ENCODE data around the gene ARHGEF1. TPM values are rescaled to one million over a fixed set of nuclear protein-coding genes. Genes with fewer than 3 reads are reported as not detected.

ARHGEF1 gene
- total RNA-seq, 1 experiment from 2014 or later, result 50.8 TPM

DNA sequence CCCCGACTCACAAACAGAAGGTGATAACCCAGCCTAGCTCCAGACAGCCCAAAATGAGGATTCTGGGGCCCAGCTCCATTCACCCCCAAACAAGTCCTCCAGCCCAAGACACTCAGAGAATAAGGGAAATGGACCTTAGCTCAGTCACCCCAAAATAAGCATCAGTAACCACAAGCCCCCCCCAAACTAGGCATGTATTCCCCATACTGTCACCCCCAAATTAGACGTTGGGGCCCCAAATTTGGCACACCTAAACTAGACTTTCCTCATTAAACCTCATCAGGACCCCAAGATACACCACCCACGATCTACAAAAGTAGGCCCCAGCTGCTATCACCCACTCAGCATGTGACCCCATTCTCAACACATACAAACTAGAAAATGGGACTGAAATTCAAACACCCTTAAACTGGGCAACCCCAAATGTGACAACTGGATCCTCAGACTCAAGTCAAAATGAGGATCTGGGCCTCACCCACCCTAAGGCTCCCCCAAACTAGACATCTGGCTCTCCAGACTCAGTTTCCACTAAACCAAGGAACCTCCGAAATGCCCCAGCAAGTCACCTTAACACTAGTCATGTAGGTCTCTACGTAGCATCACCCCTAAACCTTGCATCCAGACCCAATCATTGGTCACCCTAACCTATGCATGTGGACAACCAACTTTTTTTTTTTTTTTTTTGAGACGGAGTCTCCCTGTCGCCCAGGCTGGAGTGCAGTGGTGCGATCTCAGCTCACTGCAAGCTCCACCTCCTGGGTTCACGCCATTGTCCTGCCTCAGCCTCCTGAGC, 58.6 kb downstream of the ARHGEF1 start:
- Histone ChIP-seq H3K4me2 (ENCODE audit: low read length) (no peak overlapping the region), H3K27me3 (ENCODE audit: low read length) (no peaks in the 10 kb centered on the region), H3F3A (ENCODE audit: low read length, unreplicated experiment) (no peaks in the 10 kb centered on the region), H4K20me1 (ENCODE audit: low read length) (no peaks in the 10 kb centered on the region), H3K79me2 (ENCODE audit: low read length) (no peaks in the 10 kb centered on the region), H3K36me3 (ENCODE audit: low read depth, low read length) (no peaks in the 10 kb centered on the region), H3K27ac (ENCODE audit: low read length) (no peak overlapping the region), H3K9me2 (replicated peaks; ENCODE audit: low read length) (no peaks in the 10 kb centered on the region), H3K4me3 (ENCODE audit: low read length) (no peak overlapping the region), H2AFZ (ENCODE audit: low read length) (no peak overlapping the region), H3K9ac (ENCODE audit: low read length) (no peak overlapping the region), H3K9me3 (ENCODE audit: low read length) (no peaks in the 10 kb centered on the region), H3K4me1 (ENCODE audit: insufficient read depth, low read length) (0 out of 2 replicates have a peak, but pooled peaks cover 2% of the 10 kb centered on the region)
- intact Hi-C loops (cut with micrococcal nuclease), result no loop called here
- ChIA-PET POLR2A (ENCODE audit: unreplicated experiment) (no interaction called here), CTCF (no interaction called here)
- no peak for DNase-seq
- no TSS peak for BruUV-seq (replicated peaks)
- TF ChIP-seq, protein P1, sequence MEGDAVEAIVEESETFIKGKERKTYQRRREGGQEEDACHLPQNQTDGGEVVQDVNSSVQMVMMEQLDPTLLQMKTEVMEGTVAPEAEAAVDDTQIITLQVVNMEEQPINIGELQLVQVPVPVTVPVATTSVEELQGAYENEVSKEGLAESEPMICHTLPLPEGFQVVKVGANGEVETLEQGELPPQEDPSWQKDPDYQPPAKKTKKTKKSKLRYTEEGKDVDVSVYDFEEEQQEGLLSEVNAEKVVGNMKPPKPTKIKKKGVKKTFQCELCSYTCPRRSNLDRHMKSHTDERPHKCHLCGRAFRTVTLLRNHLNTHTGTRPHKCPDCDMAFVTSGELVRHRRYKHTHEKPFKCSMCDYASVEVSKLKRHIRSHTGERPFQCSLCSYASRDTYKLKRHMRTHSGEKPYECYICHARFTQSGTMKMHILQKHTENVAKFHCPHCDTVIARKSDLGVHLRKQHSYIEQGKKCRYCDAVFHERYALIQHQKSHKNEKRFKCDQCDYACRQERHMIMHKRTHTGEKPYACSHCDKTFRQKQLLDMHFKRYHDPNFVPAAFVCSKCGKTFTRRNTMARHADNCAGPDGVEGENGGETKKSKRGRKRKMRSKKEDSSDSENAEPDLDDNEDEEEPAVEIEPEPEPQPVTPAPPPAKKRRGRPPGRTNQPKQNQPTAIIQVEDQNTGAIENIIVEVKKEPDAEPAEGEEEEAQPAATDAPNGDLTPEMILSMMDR (conservative IDR thresholded peaks at IDR 0.05; ENCODE audit: low read depth, low read length), result no peak
- no peak for TF ChIP-seq EZH2phosphoT487 (IDR thresholded peaks at IDR 0.05; ENCODE audit: borderline replicate concordance, low read length)
- TF ChIP-seq EZH2 (IDR thresholded peaks at IDR 0.05; ENCODE audit: low read length, unreplicated experiment), result no peak
- no peak for ATAC-seq

DNA sequence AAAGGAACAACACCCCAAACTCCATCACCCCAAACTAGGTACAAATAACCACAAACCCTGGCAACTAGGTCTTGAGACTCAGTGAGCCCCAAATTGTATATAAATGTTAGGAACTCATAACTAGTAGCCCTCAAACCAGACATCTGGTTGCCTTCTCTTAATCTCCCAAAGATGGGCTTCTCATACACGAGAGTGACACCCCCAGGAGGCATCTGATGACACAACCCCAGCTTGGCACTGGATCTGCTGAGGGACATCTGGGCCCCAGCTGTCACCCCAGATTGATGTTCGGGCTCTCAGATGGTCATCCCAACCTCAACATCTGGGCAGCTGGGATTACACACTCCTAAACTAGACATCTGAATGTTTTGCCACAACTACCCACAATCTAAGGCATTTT, 61.4 kb downstream of the ARHGEF1 start:
- ATAC-seq (no peak), DNase-seq (no peak)
- Histone ChIP-seq H3K4me3 (ENCODE audit: low read length) (no peak overlapping the region), H3K4me1 (ENCODE audit: insufficient read depth, low read length) (no peaks in the 10 kb centered on the region), H3K9me3 (ENCODE audit: low read length) (no peaks in the 10 kb centered on the region), H3K27ac (ENCODE audit: low read length) (no peak overlapping the region), H3F3A (ENCODE audit: low read length, unreplicated experiment) (no peaks in the 10 kb centered on the region), H2AFZ (ENCODE audit: low read length) (no peak overlapping the region), H3K9me2 (replicated peaks; ENCODE audit: low read length) (no peaks in the 10 kb centered on the region), H3K4me2 (ENCODE audit: low read length) (no peak overlapping the region), H4K20me1 (ENCODE audit: low read length) (no peaks in the 10 kb centered on the region), H3K9ac (ENCODE audit: low read length) (no peak overlapping the region), H3K36me3 (ENCODE audit: low read depth, low read length) (no peaks in the 10 kb centered on the region), H3K27me3 (ENCODE audit: low read length) (no peaks in the 10 kb centered on the region), H3K79me2 (ENCODE audit: low read length) (no peaks in the 10 kb centered on the region)
- POLR2A ChIA-PET (ENCODE audit: unreplicated experiment), result no interaction called here
- CTCF ChIA-PET, result no interaction called here
- no TSS peak for BruUV-seq (replicated peaks)
- no peak for TF ChIP-seq EZH2phosphoT487 (IDR thresholded peaks at IDR 0.05; ENCODE audit: borderline replicate concordance, low read length)
- TF ChIP-seq, protein P1 (conservative IDR thresholded peaks at IDR 0.05; ENCODE audit: low read depth, low read length), result no peak
- TF ChIP-seq EZH2 (IDR thresholded peaks at IDR 0.05; ENCODE audit: low read length, unreplicated experiment), result no peak
- intact Hi-C loops (cut with micrococcal nuclease), result no loop called here

DNA sequence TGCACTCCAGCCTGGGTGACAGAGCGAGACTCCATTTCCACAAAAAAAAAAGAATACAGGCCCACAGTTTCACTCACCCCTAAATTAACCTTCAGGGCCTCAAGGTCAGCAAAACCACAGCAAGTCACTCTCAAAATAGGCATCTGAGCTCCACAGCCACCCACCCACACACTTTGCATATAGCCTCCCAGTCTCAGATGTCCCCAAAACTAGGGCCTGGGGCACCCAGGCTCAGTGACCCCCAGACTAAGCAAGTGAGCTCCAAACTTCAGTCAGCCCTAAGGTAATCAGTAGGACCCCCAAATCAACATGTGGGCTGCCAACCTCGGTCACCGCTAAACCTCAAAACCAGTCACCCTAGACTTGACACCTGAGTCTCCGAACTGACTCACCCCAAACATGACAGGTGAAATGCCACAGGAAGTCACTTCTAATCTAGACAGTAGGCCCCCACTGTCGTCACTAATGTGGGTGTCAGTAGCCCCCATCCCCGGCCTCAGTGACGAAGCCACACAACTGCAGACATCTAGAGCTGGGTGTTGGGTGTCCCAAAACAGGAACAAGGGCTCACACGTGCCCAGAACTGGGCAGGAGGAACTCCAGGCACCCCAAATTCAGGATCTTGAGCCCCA, 62.3 kb downstream of the ARHGEF1 start:
- Histone ChIP-seq H3K9me3 (ENCODE audit: low read length) (no peaks in the 10 kb centered on the region), H3K36me3 (ENCODE audit: low read depth, low read length) (no peaks in the 10 kb centered on the region), H3K9ac (ENCODE audit: low read length) (no peak overlapping the region), H3K4me3 (ENCODE audit: low read length) (no peak overlapping the region), H2AFZ (ENCODE audit: low read length) (no peak overlapping the region), H3K4me2 (ENCODE audit: low read length) (no peak overlapping the region), H3K4me1 (ENCODE audit: insufficient read depth, low read length) (no peaks in the 10 kb centered on the region), H3F3A (ENCODE audit: low read length, unreplicated experiment) (no peaks in the 10 kb centered on the region), H3K27ac (ENCODE audit: low read length) (no peak overlapping the region), H3K9me2 (replicated peaks; ENCODE audit: low read length) (no peaks in the 10 kb centered on the region), H4K20me1 (ENCODE audit: low read length) (no peaks in the 10 kb centered on the region), H3K27me3 (ENCODE audit: low read length) (no peaks in the 10 kb centered on the region), H3K79me2 (ENCODE audit: low read length) (no peaks in the 10 kb centered on the region)
- no peak for TF ChIP-seq EZH2 (IDR thresholded peaks at IDR 0.05; ENCODE audit: low read length, unreplicated experiment)
- TF ChIP-seq, protein P1 (conservative IDR thresholded peaks at IDR 0.05; ENCODE audit: low read depth, low read length), result no peak
- BruUV-seq (replicated peaks), result no TSS peak
- ATAC-seq, result no peak
- intact Hi-C loops (cut with micrococcal nuclease), result no loop called here
- CTCF ChIA-PET, result no interaction called here
- no peak for DNase-seq
- POLR2A ChIA-PET (ENCODE audit: unreplicated experiment), result no interaction called here
